AML-193 (cell line): ENCODE measurements around the gene RBFOX1.

Experiments
- DNase-seq, 2 experiments: peaks; one replicate each; lab custom pipeline; 2025; lab: John Stamatoyannopoulos, UW

The RBFOX1 gene

DNA sequence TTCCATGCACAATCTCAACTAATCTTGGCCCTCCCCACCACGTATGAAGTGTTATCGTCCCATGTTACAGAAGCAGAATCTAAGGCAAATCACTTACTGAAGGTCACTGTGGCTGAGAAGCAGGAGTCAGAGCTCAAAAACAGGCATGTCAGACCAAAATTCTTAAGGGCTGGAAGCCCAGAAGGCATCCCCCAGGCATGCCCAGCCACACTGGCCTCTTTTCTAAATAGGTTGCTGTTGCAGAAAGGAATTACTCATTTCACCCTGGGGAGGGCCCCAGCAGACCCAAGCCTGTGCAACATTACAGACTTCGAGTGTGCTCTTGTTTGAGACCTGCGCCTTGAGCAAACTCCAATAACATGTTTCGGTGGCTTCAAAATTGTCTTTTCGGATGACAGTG lies 194.1 kb downstream of the RBFOX1 start:
- DNase-seq = no peak

DNA sequence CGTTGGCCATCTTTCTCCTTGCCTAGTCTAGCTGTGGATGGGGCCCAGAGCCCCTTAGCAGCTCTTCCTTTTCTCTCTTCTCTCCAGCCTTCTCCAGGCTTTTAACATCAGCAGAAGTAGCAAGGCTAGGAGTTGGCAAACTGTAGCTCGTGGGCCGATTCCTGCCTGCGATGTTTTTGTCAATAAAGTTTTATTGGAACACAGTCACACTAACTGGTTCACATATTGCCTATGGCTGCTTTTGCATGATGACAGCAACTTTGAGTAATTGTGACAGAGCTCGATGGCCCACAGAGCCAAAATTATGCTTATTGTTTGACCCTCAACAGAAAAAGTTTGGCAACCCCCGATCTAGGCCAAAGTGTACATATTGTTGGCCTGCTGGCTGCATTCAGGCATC lies 199.9 kb downstream of the RBFOX1 start:
- DNase-seq = no peak

DNA sequence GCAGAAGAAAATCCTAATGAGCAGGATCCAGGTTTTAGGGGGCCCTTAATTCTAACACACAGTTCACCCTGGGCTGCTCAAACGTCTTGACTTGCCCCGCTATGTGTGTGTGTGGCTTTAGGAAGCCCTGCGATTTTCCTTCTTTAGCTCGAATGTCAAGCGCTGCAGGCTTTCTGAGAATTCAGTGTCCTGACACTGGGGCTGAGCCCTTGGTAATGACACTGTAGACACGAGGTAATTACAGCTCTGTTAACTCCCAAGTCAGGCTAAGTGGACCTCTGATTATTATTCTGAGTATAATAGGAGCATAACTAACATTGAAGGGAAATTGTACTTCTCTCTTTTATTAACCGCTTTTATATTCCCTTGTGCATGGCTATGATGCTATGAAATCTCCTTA lies 202.1 kb downstream of the RBFOX1 start:
- DNase-seq = no peak

DNA sequence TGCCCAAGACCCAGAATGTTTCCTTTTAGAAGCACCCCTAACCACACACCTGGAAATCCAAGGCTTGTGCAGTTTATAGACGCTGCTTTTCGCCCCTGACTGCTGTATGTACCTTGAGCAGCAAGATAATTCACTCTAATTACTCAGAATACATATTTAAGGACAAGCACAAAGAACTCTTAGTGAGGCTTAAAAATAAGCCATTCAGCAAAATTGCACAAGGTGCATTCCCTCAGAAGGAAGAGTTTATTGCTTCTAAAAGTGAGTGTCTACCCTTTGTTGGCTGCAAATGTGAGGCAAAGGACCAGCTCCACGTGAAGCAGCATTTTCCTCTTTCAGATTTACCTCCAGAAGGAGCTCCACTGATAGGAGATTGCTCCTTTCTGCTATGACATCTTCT lies 208.4 kb downstream of the RBFOX1 start:
- DNase-seq = no peak

DNA sequence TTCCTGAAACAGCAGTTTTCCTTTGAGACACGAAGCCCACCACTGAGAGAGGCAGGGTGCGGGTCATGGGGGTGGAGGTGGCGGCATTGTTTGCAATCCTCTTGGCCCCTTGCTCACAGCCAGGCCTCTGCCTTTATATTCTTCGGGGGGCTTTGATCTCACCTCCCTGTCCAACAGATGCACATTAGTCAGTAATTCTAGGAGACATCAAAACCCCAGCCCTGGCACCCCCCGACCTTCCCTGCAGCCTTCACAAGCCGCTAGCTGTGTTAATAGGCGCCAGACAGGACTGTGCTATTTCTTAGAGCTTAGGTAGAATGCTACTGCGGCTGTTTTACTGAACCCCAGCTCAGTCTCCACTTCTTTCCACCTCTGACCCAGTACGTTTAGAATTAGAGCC lies 212.6 kb downstream of the RBFOX1 start:
- DNase-seq = no peak

DNA sequence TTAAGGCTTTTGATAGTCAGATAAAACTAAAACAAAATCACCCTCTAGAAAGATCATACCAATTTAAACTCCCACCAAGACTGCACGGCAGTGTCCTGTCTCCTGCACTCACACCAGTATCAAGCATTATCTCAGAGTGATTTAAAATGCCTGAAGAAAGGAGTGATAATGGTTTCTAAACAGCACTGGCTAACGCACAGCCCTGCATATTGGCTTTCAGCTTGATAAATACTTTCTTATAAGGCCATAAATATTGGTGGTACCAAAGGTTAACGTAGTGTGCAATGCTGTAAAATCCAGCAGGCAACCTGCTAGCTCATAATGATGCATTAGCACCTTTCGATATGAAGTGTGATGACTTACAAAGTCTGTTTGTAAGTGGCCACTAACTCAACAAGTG lies 214.3 kb downstream of the RBFOX1 start:
- DNase-seq = no peak

DNA sequence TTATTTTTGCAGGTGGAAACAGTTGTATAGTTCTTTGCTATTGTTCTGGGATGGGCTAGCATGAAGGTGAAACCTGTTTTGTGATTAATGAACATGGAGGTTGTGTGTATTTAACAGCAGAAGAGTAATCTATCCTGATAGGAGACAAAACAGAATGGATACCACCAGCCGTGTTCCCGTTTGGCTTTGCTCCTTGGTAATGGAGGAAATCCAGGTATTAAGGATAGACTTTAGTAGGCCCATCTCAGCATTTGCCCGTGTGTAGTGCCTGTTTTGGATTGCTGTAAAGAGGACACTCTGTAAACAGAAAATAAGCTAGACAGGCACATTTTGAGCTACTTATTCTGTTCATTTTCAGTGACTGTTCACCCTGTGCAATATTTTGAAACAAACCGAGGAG lies 215.1 kb downstream of the RBFOX1 start:
- DNase-seq = no peak

DNA sequence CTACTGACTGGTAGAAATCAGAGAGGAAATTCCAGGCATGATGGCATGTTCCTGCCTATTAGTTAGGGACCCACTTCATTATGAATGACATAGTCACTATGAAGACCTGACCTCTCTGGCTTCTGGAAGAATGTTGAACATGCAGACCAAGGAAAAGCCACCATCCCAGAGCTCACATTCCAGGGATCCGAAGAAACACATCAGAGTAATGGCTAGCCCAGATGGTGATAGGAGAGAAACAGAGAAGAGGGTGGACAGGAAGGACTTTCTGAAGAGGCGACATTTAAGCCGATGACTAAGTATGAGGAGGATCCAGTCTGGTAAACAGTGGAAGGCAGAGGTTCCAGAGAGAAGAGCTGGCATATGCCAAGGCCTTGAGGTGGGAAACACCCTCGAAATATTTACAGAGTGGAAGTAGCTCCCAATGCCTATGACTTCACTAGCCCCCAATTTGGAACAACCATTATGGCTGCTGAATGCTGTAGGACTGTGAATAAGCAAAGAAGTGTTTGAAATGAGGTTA lies 216.2 kb downstream of the RBFOX1 start:
- no peak for DNase-seq

DNA sequence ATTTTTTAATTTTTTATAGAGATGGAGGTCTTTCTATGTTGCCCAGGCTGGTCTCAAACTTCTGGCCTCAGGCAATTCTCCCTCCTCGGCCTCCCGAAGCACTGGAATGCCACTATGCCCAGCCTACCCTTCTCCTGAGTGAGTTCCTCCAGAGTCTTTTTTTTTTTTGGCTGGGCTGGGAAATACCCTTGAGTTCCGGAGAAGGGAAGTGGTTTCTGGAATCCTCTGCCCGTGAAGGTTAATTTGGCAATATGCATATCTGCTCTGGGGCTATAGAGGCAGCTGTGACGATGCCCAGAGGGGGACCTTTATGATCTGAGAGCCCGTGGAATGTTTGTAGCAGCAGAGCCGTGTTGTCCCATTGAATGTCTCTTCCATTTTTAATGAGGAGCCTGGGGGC lies 217.5 kb downstream of the RBFOX1 start:
- DNase-seq = no peak

DNA sequence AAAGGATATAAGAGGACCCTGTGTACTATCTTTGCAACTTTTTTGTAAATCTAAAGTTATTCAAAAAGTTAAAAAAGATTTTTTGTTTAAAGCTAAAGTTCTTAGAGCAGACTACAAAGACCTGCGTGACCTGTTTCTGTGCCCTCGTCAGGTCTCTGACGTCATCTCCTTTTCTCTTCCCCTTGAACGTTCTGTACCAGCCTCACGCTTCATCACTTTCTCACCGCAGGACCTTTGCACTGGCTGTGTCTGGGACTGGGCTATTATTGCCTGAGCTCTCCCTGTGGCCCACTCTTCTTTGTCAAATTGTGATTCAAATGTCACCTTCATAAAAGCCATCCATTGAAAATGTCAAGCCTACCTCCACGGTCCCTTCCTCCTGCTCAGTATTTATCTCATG lies 222.8 kb downstream of the RBFOX1 start:
- DNase-seq = no peak

DNA sequence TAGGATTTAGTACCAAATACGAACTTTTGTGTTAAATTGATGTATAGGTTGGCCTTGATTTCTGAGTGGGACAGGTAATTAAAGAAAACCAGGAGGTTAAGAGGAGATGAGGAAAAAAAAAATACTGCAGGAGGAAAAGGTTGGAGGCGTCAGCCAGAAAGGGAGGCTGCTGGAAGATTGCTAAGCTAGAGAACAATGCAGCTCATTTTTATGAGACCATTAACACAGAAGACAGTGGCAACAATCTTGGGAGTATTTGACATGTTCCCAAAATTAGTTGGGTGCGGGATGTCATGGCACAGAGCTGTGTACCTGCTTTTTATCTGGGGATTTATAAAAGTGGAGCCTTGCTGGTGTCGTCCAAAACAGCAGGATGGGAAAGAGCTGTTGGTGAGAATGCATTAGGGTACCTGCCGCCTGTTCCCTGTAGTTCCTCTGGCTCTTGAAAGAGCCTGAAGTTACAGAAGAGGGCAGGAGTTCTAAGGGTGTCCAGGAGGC lies 229.3 kb downstream of the RBFOX1 start:
- DNase-seq = no peak

DNA sequence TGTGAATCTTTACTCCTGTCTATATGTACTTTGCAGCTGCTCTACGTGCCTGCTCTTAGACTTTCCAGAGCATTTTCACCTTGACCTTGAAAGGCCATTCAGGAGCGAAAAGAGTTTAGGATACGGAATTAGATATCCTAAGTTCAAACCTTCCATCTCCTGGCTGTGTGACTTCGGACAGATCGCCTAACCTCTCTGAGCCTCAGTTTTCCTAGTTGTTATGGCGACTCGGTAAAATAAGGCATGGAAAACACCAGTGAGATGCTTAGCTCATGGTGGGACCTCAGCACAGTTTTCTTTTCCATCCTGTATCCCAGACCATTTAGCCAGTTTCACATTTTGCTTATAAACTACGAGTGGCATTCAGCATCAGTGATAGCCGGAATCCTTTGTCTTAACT lies 233.7 kb downstream of the RBFOX1 start:
- DNase-seq = no peak

DNA sequence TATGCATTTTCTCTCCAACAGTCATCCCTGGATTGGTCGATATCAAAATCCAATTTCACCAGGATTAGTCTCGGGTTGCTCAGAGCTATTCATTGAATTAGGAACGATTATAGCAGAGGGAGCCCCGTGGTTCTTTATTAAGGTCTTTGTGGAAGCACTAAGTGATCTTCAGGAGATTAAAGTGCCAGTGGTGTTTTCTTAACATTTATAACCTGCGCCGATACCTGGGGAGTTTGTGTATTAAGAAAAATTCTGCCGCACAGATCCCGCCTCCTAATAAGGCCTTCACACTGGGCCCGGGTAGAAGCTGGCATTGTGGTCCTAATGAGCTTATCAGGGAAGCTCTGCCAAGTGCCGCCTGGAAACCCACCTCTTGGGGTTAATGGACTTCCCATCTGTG lies 238.7 kb downstream of the RBFOX1 start:
- no peak for DNase-seq

DNA sequence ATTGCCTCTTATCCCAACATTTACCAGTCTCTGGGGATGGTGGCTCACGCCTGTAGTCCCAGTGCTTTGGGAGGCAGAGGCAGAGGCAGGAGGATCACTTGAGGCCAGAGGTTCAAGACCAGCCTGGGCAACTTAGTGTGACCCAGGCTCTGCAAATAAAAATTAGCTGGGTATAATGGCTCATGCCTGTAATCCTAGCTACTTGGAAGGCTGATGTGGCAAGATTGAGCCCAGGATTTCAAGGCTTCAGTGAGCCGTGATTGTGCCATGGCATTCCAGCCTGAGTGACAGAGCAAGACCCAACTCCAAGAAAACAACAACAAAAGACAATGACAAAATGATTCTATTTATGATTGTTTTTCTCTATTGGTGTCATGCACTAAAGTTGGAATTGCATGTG lies 244.9 kb downstream of the RBFOX1 start:
- no peak for DNase-seq

DNA sequence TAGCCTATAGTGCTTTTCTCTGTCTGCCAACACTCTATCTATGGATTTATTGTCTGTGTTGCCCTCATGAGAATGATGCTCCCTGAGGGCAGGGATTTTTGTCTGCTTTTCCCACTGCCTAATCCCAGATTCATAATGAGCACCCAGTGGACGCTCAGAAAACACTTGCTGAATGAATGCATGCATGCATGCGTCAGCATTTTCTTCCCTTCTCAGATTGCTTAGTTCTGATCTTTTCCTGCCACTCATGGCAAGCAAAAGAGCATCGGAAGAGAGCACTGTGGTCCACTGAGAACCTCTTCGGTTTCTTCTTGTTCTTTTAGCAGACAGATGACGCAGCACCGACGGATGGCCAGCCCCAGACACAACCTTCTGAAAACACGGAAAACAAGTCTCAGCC lies 246.8 kb downstream of the RBFOX1 start:
- no peak for DNase-seq

DNA sequence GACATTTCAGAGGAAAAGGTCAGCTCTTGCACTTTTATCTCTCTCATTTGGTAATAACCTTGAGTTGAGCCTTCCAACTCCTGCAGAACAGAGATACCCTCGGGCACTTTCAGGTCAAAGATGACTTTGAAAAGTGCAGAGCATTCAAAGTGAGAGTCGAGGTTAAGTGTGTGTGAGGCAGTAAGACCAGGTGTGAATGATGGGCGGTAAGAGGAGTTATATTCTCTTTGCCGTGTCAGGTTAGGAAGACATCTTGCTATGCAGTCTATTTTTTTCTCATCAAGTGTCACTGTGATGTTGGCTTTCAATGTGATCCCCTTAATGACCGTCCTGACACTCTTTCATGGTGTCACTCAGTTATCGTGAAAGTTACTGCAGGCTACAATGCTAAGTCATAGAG lies 248.5 kb downstream of the RBFOX1 start:
- no peak for DNase-seq

DNA sequence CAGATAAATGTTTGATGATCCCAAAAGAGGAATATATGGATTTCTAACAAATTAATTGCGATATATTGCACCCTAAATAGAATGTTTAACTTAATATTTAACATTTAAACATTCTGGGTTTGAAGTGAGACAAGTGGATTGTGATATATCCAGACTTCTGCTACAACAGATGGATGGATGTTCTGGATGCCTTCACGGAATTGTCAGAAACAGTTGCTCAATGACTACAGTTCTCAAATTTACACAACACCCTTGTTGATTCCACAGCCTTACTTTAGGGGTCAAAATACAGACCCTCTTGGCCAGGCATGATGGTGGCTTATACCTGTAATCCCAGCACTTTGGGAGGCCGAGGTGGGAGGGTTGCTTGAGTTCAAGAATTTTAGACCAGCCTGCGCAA lies 250.8 kb downstream of the RBFOX1 start:
- no peak for DNase-seq

DNA sequence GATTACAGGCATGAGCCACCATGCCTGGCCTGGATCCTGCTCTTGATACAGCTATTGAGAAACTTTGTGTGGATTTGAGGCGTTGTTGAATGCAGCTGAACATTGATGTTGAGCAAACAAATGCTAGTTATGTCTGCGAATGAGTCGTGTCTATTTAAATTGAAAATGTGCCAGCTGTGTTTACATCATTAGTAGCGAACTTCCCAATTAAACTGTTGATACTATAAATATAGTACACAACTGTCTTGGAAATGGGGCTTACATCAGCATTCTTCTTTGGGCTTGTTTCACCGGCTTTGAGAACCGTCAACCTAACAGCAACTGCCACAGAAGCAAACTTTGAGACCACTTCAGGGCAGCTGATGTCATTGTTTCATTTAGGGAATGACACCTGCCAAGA lies 251.9 kb downstream of the RBFOX1 start:
- no peak for DNase-seq

DNA sequence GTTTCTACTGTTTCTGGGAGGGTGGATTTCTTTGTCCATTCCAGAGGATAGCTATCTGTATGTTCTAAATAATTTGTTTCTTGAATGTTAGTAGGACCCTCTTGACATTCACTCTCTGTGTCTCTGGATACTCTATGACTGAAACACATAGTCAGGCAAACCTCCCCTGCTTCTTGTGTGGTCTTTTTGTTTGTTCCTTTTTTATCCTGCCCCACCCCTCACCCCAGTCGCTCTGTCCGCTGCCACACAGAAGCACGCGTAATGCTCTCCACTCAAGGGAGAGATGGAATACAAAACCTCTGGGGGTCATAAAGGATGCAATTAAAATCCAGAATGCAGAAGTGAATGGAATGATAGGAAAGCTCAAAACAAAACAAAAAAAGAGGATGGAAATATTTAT lies 253.1 kb downstream of the RBFOX1 start:
- DNase-seq = no peak

DNA sequence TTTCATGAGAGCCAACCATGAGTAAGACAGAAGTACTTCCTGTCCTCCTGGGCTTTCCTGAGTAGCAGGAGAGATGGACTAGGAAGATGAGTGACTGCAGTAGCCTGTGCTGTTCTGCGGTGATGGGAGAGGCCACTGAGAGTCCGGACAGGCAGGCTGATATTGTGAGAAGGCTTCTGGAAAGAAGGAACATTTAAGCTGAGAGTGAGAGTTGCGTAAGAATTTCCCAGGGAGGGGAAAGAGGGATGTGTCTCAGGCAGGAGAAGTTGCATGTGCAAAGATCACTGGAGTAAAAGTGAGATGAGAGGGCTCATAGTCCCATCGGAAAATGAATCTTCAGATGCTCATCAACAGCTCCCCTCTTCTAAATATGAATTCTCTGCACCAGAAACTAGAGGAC lies 258.3 kb downstream of the RBFOX1 start:
- DNase-seq = no peak

DNA sequence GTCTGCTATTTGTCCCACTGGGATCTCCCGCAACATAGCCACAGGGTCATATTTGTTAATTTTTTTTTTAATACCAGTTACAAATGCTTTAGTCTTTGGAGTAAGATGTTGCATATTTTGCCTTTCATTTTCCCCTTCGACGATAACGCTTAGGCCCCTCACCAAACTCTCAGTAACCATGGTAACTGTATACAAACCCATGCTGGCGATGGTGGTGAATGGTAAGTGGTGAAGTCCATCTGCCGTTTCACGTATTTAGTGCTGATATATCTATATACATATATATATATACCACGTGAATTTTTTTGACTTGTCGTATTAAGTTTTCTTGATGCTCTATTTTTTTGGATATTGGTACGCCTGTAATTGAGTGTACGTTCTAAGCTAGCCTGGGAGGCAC lies 263.7 kb downstream of the RBFOX1 start:
- no peak for DNase-seq

DNA sequence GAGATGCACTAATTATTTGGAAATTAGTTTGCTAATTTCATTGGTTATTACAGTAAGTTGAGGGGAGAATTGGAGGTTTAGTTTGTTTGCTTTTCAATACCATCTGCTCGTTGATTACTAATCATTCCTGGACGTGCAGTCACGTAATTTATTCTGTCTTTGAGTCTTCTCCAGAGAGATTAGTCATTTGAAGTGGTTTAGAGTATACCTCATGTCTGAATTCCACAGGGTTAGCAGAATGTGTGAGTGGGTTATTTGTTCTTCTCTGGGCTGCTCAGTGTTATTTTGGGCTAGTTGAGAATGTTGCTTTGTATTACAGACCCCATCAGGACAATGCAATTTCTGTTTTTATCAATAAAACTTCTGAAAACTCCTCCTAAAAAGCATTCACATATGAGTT lies 265.0 kb downstream of the RBFOX1 start:
- DNase-seq = no peak

DNA sequence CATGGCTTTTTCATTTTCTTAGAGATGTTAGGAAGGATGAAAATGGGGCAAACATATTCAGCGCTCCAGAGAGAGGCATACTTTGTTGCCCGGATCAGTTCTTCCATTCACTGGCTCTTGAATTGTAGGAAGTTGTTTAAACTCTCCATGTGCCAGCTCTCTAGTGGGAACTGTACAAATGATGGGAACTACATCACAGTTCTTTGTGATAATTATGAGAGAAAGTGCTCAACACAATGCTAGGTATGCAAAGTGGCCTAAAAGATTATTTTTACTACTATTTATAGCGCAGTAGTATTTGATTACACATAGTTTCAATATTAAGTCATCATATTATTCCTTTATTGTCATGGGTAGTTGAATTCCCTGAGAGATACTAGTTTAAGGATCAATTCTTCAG lies 268.5 kb downstream of the RBFOX1 start:
- DNase-seq = no peak

DNA sequence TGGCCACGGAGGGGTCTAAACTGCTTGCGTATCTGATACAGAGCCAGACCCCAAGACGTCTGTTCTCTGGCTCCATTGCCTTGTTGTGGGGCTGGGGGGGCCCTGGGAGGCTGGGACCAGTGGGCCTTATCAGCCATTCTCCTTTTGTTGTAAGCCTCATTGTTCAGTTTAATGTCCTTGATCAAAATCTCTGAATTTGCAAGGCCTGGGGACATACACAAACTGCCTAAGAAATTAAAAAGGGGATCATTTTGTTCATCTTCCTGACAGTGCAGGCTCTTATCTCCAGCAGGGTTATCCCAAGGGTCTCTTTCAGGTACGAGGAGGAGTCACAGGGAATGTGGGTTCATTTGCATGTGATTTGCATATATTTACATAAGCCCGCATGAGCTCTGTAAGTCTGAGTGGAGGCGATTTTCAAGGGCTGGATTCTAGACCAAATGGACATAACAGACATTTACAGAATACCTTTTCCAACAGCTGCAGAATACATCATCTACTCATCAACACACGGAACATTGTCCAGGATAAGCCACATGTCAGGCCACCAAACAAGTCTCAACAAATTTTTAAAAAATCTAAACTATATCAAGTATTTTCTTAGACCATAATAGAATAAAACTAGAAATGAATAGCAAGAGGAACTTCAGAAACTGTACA lies 269.8 kb downstream of the RBFOX1 start:
- no peak for DNase-seq
